HepG2 (cell line): ENCODE results near the gene CSMD2. TPM values are rescaled to one million over a fixed set of nuclear protein-coding genes. Genes with fewer than 3 reads are reported as not detected.

ENCODE experiments used
- ATAC-seq: fragments of 200-7000 bp; cut with Tn5 transposase; 3 replicates; pipeline ENCODE4 v1.9.1; 2020; ENCODE audit warnings: mild to moderate bottlenecking, moderate library complexity
- BruUV-seq: library from RNA; stranded (reverse); fragments of 400-500 nt; replicated peaks from 2 replicates; lab custom pipeline; 2021; lab: Mats Ljungman, UMichigan
- CTCF ChIA-PET: fragments of 300-600 bp; formaldehyde crosslinking; extraction: SDS; loops from one replicate; lab custom pipeline; 2021; ENCODE audit warnings: low total read pairs, inconsistent platforms, low intra/inter-chr PET ratio; lab: Yijun Ruan, JAX
- POLR2A ChIA-PET: fragments of 350-600 bp; sonication (Branson Sonifier 250); formaldehyde crosslinking; loops from one replicate; lab custom pipeline; 2020; ENCODE audit warnings: antibody characterized with exemption, inconsistent platforms; lab: Yijun Ruan, JAX
- DNase-seq: peaks from one replicate; pipeline ENCODE4 v3.0.0-alpha.2; 2015; ENCODE audit warnings: low spot score
- FAIRE-seq: peaks from 3 replicates; lab custom pipeline; 2011; peaks lifted over from hg19 to GRCh38; lab: Jason Lieb, UNC
- H2AFZ ChIP-seq: one replicate; pipeline ENCODE4 v1.6.1; 2011; ENCODE audit warnings: low read length, inconsistent platforms
- H3K27ac ChIP-seq: fragments of 300-600 bp; 3 replicates; pipeline ENCODE4 v1.8.0; 2011; ENCODE audit warnings: mixed run types, mild to moderate bottlenecking, mixed read lengths, low read length, inconsistent platforms; ENCODE audit not compliant: insufficient read depth; ENCODE audit errors: extremely low read length
- H3K27me3 ChIP-seq, 2 experiments: fragments of 200-600 bp in 1 of 2; 2 replicates in 1 of 2; 3 replicates in 1 of 2; pipeline versions ENCODE4 v1.6.0 to v1.8.0; 2011; ENCODE audit warnings: low read length in 2 of 2, mild to moderate bottlenecking in 2 of 2, moderate library complexity in 2 of 2, inconsistent platforms in 1 of 2; ENCODE audit not compliant: insufficient read depth in 2 of 2, control insufficient read depth in 1 of 2
- H3K36me3 ChIP-seq, 2 experiments: fragments of 200-600 bp in 1 of 2; replicated peaks in 1 of 2; 2 replicates in 1 of 2; 3 replicates in 1 of 2; pipeline versions ENCODE4 v1.5.1 to v1.8.0; 2011; ENCODE audit warnings: low read length in 2 of 2, inconsistent platforms in 1 of 2; ENCODE audit not compliant: insufficient read depth in 2 of 2, control insufficient read depth in 1 of 2
- H3K4me1 ChIP-seq: 2 replicates; pipeline ENCODE4 v1.5.1; 2012; ENCODE audit warnings: low read length, inconsistent platforms; ENCODE audit not compliant: insufficient read depth
- H3K4me2 ChIP-seq: 2 replicates; pipeline ENCODE4 v1.6.0; 2011; ENCODE audit warnings: low read depth, low read length, inconsistent platforms
- H3K4me3 ChIP-seq, 3 experiments: fragments of 200-600 bp in 1 of 3; sonication (generic), shearing (Covaris generic) in 1 of 3; replicated peaks in 1 of 3; 2 replicates each; pipeline ENCODE4 v1.5.1; 2011 to 2016; ENCODE audit warnings: low read length in 3 of 3, inconsistent platforms in 2 of 3, low read depth in 2 of 3, mild to moderate bottlenecking in 2 of 3, control low read depth in 1 of 3, mixed read lengths in 1 of 3; ENCODE audit not compliant: insufficient read depth in 1 of 3
- H3K79me2 ChIP-seq: one replicate; pipeline ENCODE4 v1.6.1; 2011; ENCODE audit warnings: low read length, inconsistent platforms; ENCODE audit not compliant: insufficient read depth
- H3K9ac ChIP-seq: 2 replicates; pipeline ENCODE4 v1.6.0; 2011; ENCODE audit warnings: mild to moderate bottlenecking, low read depth, low read length, inconsistent platforms; ENCODE audit not compliant: insufficient read depth
- H3K9me3 ChIP-seq: 2 replicates; pipeline ENCODE4 v1.5.1; 2012; ENCODE audit warnings: mild to moderate bottlenecking, low read length
- H4K20me1 ChIP-seq: 2 replicates; pipeline ENCODE4 v1.6.0; 2011; ENCODE audit warnings: inconsistent platforms, mild to moderate bottlenecking, low read length, moderate library complexity; ENCODE audit not compliant: insufficient read depth
- JUN ChIP-seq: sonication (generic); formaldehyde crosslinking; IDR thresholded peaks from 2 replicates; pipeline ENCODE4 v1.4.0; 2020; ENCODE audit warnings: mild to moderate bottlenecking, missing genetic modification reagents
- KAT7 ChIP-seq: IDR thresholded peaks from 2 replicates; pipeline ENCODE4 v1.6.1; 2018; ENCODE audit warnings: borderline replicate concordance, missing compliant biosample characterization
- KLF15 ChIP-seq: sonication (generic); formaldehyde crosslinking; IDR thresholded peaks from 2 replicates; pipeline ENCODE4 v1.8.1; 2023; ENCODE audit warnings: borderline replicate concordance, mild to moderate bottlenecking, inconsistent platforms, missing genetic modification reagents, mixed read lengths
- KLF6 ChIP-seq: IDR thresholded peaks from 2 replicates; pipeline ENCODE4 v1.8.0; 2016; ENCODE audit warnings: missing biosample characterization, missing genetic modification reagents
- RELA ChIP-seq: sonication (generic); formaldehyde crosslinking; IDR thresholded peaks from 2 replicates; pipeline ENCODE4 v1.4.0; 2020; ENCODE audit warnings: missing genetic modification reagents
- SIX1 ChIP-seq: sonication (generic); formaldehyde crosslinking; IDR thresholded peaks from 2 replicates; pipeline ENCODE4 v1.4.0; 2020; ENCODE audit warnings: missing genetic modification reagents, borderline replicate concordance
- TCF12 ChIP-seq, 2 experiments: fragments of 450-650 bp in 1 of 2; sonication (generic) in 1 of 2; formaldehyde crosslinking in 1 of 2; IDR thresholded peaks; 2 replicates each; pipeline versions ENCODE4 v1.6.1 to v1.8.0; 2017 to 2022; ENCODE audit warnings: antibody characterized with exemption in 1 of 2, mild to moderate bottlenecking in 1 of 2, missing genetic modification reagents in 1 of 2, moderate library complexity in 1 of 2
- ZNF549 ChIP-seq: sonication (generic); formaldehyde crosslinking; IDR thresholded peaks from 2 replicates; pipeline ENCODE4 v1.5.0; 2020; ENCODE audit warnings: missing genetic modification reagents
- WGBS: methylation state at CpG from one replicate; pipeline ENCODE4 v1.1.6; 2017; ENCODE audit warnings: low lambda C conversion rate; 5-methylcytosine and 5-hydroxymethylcytosine counted together
- in situ Hi-C: cut with HindIII; loops from 2 replicates; pipeline ENCODE4 v1.10.0; 2017; ENCODE audit warnings: low pct_unique_long_range_greater_than_20kb; ENCODE audit not compliant: extremely low pct_ligation_motif_present
- intact Hi-C: fragments of 100-400 bp; cut with micrococcal nuclease; formaldehyde crosslinking; loops from one replicate; pipeline ENCODE4 v1.10.0; 2022; ENCODE audit not compliant: unreplicated experiment
- polyA plus RNA-seq, 8 experiments: library from polyadenylated mRNA; depleted of rRNA in 3 of 8; stranded (reverse) in 7 of 8; unstranded in 1 of 8; fragments of >200 nt; fragmentation: Illumina TruSeq in 4 of 8; extraction: Trizol in 4 of 8; gene quantifications; 2 replicates each; pipeline versions ENCODE4 v1.2.1 to v1.2.3, GENCODE V29; 2011 to 2016; ENCODE audit warnings: low read depth in 4 of 8, missing spikeins in 1 of 8, mixed read lengths in 1 of 8; ENCODE audit not compliant: insufficient read depth in 1 of 8
- total RNA-seq, 5 experiments: library from RNA; depleted of rRNA; stranded (reverse); fragments of >200 nt; fragmentation: Illumina TruSeq; extraction: Trizol; gene quantifications; 2 replicates each; pipeline ENCODE4 v1.2.3, GENCODE V29; 2016; ENCODE audit warnings: low read depth in 1 of 5
- TF ChIP-seq, protein P1 (sequence below): sonication (generic); formaldehyde crosslinking; IDR thresholded peaks from 2 replicates; pipeline ENCODE4 v1.5.0; 2020; ENCODE audit warnings: mild to moderate bottlenecking, missing genetic modification reagents, borderline replicate concordance
- TF ChIP-seq, protein P2 (sequence below): sonication (generic); formaldehyde crosslinking; IDR thresholded peaks from 2 replicates; pipeline ENCODE4 v1.5.0; 2020; ENCODE audit warnings: missing genetic modification reagents
- TF ChIP-seq, protein P3 (sequence below): IDR thresholded peaks from 2 replicates; pipeline ENCODE4 v1.6.1; 2012; ENCODE audit warnings: low read depth, low read length, improper control_type of control experiment

CSMD2 gene
- total and polyA plus RNA-seq, 2 of the 13 experiments (the other 11 are each of a cell fraction or from before 2014, with no cell fraction given) = not detected

DNA sequence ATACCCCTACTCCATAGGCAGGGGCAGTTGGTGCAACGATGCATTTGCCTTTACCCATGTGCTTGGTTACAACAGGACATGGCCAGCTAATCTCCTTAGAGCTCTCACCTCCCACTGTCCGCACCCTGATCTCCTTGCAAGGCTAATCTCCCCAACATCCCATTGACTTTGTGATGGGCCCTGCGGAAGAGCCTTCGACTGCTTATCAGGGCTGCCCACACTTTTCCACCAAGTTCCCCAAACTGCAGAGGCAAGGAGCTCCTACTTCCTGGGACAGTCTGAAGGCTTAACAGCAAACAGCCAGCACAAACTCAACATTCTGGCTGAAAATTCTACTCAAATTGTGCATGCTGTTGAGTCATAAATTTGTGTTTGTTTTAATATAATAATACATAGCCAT lies 47.6 kb upstream of the CSMD2 start:
- 38% methylated on average over 3 of the region's 4 CpGs for WGBS
- Histone ChIP-seq H3K4me1 (no peaks in the 10 kb centered on the region), H3K36me3 (no peaks in the 10 kb centered on the region), H3K9me3 (no peaks in the 10 kb centered on the region), H3K9ac (no peak overlapping the region), H2AFZ (no peak overlapping the region), H4K20me1 (no peaks in the 10 kb centered on the region), H3K4me3 (no peak overlapping the region), H3K27me3 (no peaks in the 10 kb centered on the region), H3K79me2 (no peaks in the 10 kb centered on the region), H3K27ac (no peak overlapping the region), H3K4me2 (no peak overlapping the region)
- intact Hi-C loops = no loop called here
- FAIRE-seq = no peak
- ChIA-PET POLR2A (no interaction called here), CTCF (no interaction called here)
- in situ Hi-C loops = no loop called here
- no TSS peak for BruUV-seq
- no peak for ATAC-seq
- no peak for DNase-seq
- no peak for TF ChIP-seq KAT7 (CRISPR knock-in tag)
- TF ChIP-seq, protein P1, sequence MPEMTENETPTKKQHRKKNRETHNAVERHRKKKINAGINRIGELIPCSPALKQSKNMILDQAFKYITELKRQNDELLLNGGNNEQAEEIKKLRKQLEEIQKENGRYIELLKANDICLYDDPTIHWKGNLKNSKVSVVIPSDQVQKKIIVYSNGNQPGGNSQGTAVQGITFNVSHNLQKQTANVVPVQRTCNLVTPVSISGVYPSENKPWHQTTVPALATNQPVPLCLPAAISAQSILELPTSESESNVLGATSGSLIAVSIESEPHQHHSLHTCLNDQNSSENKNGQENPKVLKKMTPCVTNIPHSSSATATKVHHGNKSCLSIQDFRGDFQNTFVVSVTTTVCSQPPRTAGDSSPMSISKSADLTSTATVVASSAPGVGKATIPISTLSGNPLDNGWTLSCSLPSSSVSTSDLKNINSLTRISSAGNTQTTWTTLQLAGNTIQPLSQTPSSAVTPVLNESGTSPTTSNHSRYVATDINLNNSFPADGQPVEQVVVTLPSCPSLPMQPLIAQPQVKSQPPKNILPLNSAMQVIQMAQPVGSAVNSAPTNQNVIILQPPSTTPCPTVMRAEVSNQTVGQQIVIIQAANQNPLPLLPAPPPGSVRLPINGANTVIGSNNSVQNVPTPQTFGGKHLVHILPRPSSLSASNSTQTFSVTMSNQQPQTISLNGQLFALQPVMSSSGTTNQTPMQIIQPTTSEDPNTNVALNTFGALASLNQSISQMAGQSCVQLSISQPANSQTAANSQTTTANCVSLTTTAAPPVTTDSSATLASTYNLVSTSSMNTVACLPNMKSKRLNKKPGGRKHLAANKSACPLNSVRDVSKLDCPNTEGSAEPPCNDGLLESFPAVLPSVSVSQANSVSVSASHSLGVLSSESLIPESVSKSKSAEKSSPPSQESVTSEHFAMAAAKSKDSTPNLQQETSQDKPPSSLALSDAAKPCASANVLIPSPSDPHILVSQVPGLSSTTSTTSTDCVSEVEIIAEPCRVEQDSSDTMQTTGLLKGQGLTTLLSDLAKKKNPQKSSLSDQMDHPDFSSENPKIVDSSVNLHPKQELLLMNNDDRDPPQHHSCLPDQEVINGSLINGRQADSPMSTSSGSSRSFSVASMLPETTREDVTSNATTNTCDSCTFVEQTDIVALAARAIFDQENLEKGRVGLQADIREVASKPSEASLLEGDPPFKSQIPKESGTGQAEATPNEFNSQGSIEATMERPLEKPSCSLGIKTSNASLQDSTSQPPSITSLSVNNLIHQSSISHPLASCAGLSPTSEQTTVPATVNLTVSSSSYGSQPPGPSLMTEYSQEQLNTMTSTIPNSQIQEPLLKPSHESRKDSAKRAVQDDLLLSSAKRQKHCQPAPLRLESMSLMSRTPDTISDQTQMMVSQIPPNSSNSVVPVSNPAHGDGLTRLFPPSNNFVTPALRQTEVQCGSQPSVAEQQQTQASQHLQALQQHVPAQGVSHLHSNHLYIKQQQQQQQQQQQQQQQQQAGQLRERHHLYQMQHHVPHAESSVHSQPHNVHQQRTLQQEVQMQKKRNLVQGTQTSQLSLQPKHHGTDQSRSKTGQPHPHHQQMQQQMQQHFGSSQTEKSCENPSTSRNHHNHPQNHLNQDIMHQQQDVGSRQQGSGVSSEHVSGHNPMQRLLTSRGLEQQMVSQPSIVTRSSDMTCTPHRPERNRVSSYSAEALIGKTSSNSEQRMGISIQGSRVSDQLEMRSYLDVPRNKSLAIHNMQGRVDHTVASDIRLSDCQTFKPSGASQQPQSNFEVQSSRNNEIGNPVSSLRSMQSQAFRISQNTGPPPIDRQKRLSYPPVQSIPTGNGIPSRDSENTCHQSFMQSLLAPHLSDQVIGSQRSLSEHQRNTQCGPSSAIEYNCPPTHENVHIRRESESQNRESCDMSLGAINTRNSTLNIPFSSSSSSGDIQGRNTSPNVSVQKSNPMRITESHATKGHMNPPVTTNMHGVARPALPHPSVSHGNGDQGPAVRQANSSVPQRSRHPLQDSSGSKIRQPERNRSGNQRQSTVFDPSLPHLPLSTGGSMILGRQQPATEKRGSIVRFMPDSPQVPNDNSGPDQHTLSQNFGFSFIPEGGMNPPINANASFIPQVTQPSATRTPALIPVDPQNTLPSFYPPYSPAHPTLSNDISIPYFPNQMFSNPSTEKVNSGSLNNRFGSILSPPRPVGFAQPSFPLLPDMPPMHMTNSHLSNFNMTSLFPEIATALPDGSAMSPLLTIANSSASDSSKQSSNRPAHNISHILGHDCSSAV = no peak
- no peak for TF ChIP-seq ZNF549 (CRISPR knock-in tag)
- TF ChIP-seq JUN (CRISPR knock-in tag) = no peak
- TF ChIP-seq, protein P2, sequence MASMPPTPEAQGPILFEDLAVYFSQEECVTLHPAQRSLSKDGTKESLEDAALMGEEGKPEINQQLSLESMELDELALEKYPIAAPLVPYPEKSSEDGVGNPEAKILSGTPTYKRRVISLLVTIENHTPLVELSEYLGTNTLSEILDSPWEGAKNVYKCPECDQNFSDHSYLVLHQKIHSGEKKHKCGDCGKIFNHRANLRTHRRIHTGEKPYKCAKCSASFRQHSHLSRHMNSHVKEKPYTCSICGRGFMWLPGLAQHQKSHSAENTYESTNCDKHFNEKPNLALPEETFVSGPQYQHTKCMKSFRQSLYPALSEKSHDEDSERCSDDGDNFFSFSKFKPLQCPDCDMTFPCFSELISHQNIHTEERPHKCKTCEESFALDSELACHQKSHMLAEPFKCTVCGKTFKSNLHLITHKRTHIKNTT (CRISPR knock-in tag) = no peak
- no peak for TF ChIP-seq KLF6 (CRISPR knock-in tag)
- no peak for TF ChIP-seq SIX1 (CRISPR knock-in tag)
- TF ChIP-seq, protein P3, sequence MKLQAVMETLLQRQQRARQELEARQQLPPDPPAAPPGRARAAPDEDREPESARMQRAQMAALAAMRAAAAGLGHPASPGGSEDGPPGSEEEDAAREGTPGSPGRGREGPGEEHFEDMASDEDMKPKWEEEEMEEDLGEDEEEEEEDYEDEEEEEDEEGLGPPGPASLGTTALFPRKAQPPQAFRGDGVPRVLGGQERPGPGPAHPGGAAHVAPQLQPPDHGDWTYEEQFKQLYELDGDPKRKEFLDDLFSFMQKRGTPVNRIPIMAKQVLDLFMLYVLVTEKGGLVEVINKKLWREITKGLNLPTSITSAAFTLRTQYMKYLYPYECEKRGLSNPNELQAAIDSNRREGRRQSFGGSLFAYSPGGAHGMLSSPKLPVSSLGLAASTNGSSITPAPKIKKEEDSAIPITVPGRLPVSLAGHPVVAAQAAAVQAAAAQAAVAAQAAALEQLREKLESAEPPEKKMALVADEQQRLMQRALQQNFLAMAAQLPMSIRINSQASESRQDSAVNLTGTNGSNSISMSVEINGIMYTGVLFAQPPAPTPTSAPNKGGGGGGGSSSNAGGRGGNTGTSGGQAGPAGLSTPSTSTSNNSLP = no peak
- TF ChIP-seq TCF12 (IDR thresholded peaks at IDR 0.05) = no peak
- no peak for TF ChIP-seq TCF12 (CRISPR knock-in tag; IDR thresholded peaks at IDR 0.05)
- no peak for TF ChIP-seq RELA
- TF ChIP-seq KLF15 = no peak
